ENCODE results near the gene SLIT1.

- TF ChIP-seq CTCF (IDR thresholded peaks at IDR 0.05), result no peak
- TF ChIP-seq POLR2A (IDR thresholded peaks at IDR 0.05), result no peak
These were observed 154.3 kb downstream of the SLIT1 start for GRCh38 chr10:97031459-97031858.

Measured in body of pancreas (tissue), 4 donors.